HG02588 (cell line): Measurements from ENCODE around the gene DAGLA.

Experiments used
- ATAC-seq: cut with Tn5 transposase; IDR thresholded peaks from one replicate; pipeline ENCODE4 v1.9.1; 2021; ENCODE audit warnings: mild to moderate bottlenecking, moderate library complexity; ENCODE audit not compliant: unreplicated experiment

DAGLA gene

DNA sequence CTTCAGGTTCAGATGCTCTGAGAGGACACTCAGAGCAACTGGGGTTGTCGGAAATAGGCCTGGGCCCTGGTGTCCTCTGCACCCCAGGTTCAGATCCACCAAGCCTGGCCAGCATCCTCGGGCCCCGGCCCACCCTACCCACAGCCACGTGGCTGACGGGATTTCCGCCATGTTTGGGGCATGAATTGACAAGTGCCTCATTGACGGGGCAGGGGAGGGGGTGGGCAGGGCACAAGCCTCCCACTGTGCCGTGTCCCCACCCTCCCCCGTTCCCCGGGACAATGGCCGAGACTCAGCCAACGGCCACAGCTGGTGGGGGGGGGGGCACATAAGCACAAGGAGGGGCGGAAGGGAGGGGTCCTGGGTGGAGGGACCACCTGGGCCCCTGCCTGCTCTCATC is 80.8 kb downstream of the DAGLA start:
- ATAC-seq, result no peak

- no peak for ATAC-seq
Measured at GRCh38 chr11:61761440-61762222, 81.4 kb downstream of the DAGLA start.

- no peak for ATAC-seq
Measured at GRCh38 chr11:61762223-61762615, 82.0 kb downstream of the DAGLA start.

- no peak for ATAC-seq
Measured at GRCh38 chr11:61762798-61763197, 82.6 kb downstream of the DAGLA start.

DNA sequence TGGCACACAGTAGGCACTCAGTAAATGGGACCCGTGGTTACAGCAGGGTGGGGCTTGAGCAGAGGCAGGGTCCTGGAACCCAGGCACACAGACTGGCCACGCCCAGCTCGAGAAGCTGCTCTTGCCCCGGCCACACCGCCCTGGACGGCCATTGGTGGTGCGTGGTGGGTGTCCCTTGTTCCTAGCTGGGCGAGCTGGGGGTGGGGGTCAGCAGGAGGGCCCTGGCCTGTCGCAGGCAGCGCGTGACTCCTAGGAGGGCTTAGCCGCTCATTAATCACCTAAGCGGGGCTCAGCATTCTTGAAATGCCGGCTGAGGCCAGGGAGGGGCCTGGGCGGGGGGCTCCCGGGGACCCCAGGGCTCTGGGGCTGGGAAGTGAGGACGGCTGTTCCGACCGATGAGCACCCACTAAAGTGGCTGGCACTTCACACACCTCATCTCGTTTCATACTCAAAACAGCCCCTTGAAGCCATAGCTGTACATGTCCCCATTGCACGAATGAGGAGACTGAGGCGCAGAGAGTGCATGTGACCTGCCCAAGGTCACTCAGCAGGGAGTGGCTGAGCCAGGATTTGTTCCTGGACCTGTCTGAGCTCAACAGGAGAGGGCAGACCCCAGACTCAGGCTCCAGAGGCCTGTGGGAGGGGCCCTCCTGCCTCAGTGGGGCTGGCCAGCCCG is 83.9 kb downstream of the DAGLA start:
- no peak for ATAC-seq

DNA sequence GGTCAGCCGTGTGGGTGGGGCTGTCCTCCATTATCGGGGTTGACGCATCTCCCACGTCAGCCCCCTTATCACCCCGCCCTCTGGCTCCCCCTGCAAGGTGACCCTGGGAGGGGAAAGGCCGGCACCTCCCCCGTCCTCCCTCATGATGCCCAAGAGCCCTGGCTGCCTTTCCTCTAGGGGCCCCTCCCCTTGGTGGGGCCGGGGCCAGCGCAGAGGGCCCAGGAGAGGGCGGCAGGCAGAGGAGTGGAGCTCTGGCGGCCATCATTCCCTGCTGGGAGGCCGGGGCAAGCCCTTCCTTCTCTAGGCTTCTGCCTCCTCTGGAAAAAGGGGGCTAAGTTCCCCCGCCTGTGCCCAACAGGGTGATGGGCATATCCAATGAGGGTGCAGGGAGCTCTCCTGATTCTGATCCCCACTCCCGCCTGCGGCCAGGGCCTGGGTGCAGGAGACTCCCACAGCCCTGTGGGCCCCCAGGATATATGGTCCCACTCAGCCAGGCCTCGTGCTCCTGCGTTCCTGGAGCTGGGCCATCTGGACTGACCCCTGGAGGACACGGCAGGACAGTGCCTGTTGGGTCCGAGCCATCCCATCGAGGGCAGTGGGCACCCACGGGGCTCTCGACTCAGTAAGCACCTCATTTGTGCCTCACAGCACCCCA is 84.5 kb downstream of the DAGLA start:
- no peak for ATAC-seq

DNA sequence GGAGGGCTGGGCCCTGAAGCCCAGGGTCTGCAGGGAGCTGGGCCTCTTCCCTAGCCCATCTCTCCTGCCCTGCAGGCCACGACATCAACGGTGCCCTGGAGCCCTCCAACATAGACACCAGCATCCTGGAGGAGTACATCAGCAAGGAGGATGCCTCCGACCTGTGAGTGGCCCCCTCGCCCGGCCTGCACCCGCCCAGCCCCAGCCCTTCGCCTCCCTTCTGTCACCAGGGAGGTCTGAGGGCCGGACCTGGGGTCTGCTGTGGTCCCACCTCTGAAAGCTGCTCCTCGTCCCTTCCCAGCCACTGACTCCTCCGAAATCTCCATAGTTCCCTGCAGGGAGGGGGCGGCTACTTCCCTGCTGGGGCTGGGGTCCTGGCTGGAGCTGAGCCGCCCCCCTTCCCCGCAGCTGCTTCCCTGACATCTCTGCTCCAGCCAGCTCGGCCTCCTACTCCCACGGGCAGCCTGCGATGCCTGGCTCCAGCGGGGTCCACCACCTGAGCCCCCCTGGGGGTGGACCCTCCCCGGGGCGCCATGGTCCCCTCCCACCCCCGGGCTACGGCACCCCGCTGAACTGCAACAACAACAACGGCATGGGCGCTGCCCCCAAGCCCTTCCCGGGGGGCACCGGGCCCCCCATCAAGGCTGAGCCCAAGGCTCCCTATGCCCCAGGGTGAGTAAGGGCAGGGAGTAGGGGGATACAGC is 85.5 kb downstream of the DAGLA start:
- ATAC-seq, result no peak

DNA sequence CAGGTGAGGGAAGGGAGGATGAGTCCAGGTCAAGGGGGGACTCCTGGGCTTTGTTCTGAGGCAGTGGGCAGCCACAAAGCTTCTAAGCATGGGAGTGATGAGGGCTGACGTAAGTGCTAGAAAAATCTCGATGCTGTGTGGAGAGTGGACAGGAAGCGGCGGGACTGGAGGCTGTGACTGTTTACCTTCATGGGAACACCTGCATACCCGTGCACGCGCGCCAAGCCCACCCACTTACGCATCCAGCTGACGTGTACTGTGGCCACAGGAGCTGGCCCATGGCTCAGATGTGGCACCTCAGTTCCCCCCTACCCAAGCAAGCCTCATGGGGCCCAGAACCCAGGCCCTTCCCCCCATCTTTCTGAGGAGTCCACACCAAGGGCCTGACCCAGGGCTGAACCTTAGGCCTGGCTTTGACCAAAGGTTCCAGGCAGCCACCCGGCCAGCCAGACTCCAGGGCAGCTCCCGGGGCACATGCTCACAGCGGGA is 86.2 kb downstream of the DAGLA start:
- no peak for ATAC-seq

- ATAC-seq, result no peak
Measured at GRCh38 chr11:61768376-61769076, 88.3 kb downstream of the DAGLA start.

- ATAC-seq, result no peak
Measured at GRCh38 chr11:61769169-61769920, 89.2 kb downstream of the DAGLA start.

GRCh38 chr11:61769946-61770683 is 89.9 kb downstream of the DAGLA start:
- ATAC-seq, result no peak

GRCh38 chr11:61771195-61771894 is 91.2 kb downstream of the DAGLA start:
- ATAC-seq, result no peak

- ATAC-seq, result no peak
Measured at GRCh38 chr11:61771985-61772455, 91.8 kb downstream of the DAGLA start.

- ATAC-seq, result no peak
Measured at GRCh38 chr11:61773356-61773755, 93.2 kb downstream of the DAGLA start.

DNA sequence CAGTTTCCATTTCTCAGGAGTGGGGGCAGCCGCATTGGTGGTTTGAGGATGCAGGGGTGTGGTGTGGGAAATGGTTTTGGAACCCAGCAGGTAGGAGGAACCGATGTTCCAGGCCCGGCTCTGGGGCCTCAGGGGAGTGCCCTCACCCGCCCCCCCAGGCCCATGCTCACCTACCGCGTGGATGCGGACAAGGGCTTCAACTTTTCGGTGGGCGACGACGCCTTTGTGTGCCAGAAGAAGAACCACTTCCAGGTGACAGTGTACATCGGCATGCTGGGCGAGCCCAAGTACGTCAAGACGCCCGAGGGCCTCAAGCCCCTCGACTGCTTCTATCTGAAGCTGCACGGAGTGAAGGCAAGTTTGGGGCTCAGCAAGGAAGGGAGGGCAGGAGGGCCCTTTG is 93.6 kb downstream of the DAGLA start:
- no peak for ATAC-seq

DNA sequence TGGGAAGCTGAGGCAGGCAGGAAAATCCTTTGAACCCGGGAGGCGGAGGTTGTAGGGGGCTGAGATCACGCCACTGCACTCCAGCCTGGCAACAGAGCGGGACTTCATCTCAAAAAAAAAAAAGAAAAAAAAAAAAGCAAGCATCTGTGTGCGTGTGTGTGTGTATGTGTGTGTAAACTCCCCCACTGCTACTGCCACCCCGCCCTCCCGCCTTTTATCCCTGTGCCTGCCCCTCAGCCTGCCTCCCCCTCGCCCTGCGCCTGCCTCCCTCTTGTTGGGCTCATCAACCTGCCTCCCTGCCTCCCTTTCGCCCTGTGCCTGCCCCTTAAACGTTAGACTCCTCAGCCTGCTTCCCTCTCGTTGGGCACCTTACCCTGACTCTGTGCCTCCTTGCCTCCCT is 94.2 kb downstream of the DAGLA start:
- no peak for ATAC-seq

DNA sequence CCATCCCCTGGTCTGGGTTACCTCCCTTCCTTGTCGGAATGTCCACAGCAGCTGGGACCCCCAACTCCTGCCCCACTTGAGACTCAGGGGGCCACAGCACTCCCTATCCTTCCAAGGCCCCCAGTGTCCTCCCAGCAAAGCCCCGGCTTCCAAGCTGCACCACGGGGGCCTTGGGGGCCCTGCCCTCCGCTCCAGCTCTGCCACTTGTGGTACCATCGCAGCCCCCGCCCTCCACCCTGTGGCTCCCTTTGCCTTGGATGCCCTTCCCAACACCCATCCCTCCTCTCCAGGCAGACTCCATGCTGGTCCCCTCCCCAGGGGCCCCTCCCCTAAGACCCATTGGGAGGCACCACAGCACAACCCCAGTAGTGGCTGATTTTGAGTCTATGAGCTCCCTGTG is 94.9 kb downstream of the DAGLA start:
- ATAC-seq, result no peak
